ENCODE results near the gene SHH.

Gene SHH

DNA sequence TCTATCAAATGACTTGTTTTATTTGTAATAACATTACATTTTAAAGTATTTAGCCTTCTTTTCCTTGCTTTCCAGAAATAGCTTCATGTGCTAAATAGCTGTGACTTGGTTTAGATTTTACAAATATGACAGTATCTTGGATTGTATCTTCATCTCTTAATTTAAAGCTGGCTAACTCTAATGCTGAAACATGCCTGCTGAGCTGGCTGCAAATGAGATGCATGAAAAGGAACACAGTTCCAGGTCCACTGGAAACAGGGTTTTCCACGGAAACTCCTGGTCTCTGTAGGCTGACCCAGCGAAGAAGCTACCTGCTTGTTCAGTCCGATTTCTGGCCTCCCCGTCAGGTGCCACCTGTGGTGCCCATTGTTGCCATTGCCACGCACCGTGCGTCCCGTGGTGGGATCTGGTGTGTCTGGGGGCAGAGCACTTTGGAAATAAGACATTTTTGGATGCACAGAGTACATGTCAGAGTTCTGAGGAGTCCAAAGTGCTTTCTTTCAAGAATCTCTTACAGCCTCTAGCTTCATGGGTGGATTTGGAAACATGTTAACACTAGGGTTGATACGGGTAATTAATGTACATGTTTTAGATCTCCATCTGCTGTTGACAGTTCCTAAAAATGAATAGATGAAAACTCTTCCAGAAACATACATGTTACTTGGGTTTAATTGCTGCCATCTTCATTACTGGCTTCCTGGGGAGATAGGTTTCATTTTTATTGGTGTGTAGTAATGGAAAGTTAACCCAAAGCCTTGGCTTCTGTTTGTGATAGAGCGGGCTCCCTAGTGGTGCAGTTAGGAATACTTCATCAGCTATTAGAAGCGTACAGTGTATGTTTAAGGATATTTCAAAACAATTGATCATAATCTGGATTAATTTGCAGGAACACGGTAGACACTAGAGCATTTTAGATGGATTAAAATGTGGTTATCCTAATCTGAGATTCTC, 45.0 kb downstream of the SHH start:
- Histone ChIP-seq H3K4me3 (ENCODE audit: low read length) (no peak overlapping the region), H3K9ac (ENCODE audit: low read length) (no peak overlapping the region), H3K4me1 (ENCODE audit: control insufficient read depth, insufficient read depth, low read length) (no peaks in the 10 kb centered on the region), H3K27me3 (ENCODE audit: control insufficient read depth, insufficient read depth, low read length) (no peaks in the 10 kb centered on the region), H3K27ac (ENCODE audit: low read depth, low read length) (no peak overlapping the region), H3K36me3 (ENCODE audit: control insufficient read depth, insufficient read depth, low read length) (peaks cover 36% of the 10 kb centered on the region)

DNA sequence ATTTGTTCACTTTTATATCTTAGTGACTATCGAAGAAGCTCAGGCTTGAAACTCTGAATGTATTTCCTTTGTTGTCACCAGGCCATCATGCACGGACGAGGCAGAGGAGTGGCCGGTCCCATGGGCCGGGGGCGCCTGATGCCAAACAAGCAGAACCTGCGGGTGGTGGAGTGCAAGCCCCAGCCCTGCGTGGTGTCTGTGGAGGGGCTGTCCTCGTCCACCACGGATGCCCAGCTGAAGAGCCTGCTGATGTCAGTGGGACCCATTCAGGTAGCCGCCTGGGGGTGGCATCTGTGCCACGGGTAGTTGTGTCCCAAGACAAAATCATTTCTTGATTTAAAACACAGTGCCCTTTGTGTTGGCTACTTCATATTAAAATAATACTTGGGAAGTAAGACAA, 45.9 kb downstream of the SHH start:
- Histone ChIP-seq H3K27me3 (ENCODE audit: control insufficient read depth, insufficient read depth, low read length) (no peaks in the 10 kb centered on the region), H3K4me3 (ENCODE audit: low read length) (no peak overlapping the region), H3K9ac (ENCODE audit: low read length) (no peak overlapping the region), H3K36me3 (ENCODE audit: control insufficient read depth, insufficient read depth, low read length) (peaks cover 36% of the 10 kb centered on the region), H3K4me1 (ENCODE audit: control insufficient read depth, insufficient read depth, low read length) (no peaks in the 10 kb centered on the region), H3K27ac (ENCODE audit: low read depth, low read length) (no peak overlapping the region)

DNA sequence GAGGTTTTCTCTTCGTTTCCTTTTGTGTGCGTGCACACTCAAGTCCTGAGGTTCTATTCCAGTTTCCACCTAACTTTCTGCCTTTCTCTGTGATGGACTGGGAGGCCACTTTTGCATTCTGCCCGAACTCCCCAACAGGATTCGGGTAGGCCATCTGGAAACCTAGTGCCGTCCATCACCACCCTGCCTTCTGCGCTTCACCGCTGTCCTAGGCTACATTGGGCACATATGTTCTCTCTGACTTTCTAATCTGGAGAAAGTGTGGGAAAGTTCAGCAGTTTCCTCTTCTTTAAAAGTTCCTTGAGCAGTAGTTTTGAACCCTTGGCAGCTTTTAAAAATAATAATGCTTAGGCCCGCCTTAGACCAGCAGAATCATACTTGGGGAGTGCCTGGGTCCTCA, 46.8 kb downstream of the SHH start:
- no peak overlapping the region for H3K27ac ChIP-seq (ENCODE audit: low read depth, low read length)
- no peaks in the 10 kb centered on the region for H3K27me3 ChIP-seq (ENCODE audit: control insufficient read depth, insufficient read depth, low read length)
- H3K4me1 ChIP-seq (ENCODE audit: control insufficient read depth, insufficient read depth, low read length), result no peaks in the 10 kb centered on the region
- H3K9ac ChIP-seq (ENCODE audit: low read length), result no peak overlapping the region
- no peak overlapping the region for H3K4me3 ChIP-seq (ENCODE audit: low read length)
- H3K36me3 ChIP-seq (ENCODE audit: control insufficient read depth, insufficient read depth, low read length), result peaks cover 36% of the 10 kb centered on the region

DNA sequence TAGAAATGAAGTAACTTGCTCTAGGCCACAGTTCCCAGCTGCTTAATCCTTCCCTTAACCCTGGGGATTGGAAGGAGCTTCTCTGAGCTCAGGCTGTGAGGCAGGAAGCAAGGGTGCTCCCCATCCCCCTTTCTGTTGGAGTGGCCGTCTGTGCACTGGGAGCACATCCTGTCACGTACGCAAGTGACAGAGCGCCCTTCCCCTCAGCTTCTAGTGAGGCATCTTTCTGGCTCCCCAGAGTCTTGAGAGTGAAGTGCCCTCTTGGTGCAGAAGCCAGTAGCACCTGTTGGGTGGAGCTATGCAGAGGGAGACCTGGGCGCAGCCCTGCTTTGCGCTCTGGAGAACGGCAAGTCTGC, 47.8 kb downstream of the SHH start:
- H3K4me1 ChIP-seq (ENCODE audit: control insufficient read depth, insufficient read depth, low read length), result no peaks in the 10 kb centered on the region
- H3K27ac ChIP-seq (ENCODE audit: low read depth, low read length), result no peak overlapping the region
- no peak overlapping the region for H3K9ac ChIP-seq (ENCODE audit: low read length)
- peaks cover 30% of the 10 kb centered on the region for H3K36me3 ChIP-seq (ENCODE audit: control insufficient read depth, insufficient read depth, low read length)
- no peak overlapping the region for H3K4me3 ChIP-seq (ENCODE audit: low read length)
- no peaks in the 10 kb centered on the region for H3K27me3 ChIP-seq (ENCODE audit: control insufficient read depth, insufficient read depth, low read length)

DNA sequence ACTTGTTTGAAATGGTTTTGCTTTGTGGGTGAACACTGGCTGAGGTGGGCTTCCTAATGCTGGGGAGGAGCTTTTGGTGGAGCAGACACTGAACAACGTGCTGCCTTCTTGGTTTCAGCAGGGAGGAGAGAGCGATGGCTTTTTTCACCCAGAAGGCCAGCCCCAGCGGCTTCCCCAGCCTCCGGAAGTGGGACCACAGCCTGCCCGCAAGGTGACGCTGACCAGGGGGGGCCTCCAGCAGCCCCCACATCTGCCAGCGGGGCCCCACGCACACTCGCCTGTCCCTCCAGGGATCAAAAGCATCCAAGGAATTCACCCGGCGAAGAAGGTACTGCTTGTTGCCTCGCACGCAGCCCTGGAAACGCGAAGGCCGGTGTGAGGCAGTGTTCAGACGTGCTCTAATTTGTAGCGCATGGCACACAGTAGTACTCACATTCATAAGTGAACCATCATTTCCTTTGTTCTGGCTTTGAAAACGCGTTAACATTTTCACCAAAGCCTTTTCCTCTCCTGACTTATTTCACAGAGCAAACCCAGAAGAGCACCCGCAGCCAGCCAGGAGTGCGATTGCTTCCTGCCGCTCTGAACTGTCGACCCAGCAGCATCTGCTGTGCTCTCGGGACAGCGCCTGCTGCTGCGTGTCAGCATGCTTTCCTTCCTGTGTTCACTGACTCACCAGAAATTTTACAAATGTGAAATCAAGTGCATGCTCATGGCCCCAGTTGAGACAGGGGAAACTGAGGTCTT, 48.4 kb downstream of the SHH start:
- H3K27ac ChIP-seq (ENCODE audit: low read depth, low read length), result peak overlapping the region; percentile 0
- no peak overlapping the region for H3K9ac ChIP-seq (ENCODE audit: low read length)
- no peaks in the 10 kb centered on the region for H3K27me3 ChIP-seq (ENCODE audit: control insufficient read depth, insufficient read depth, low read length)
- peaks cover 26% of the 10 kb centered on the region for H3K36me3 ChIP-seq (ENCODE audit: control insufficient read depth, insufficient read depth, low read length)
- no peaks in the 10 kb centered on the region for H3K4me1 ChIP-seq (ENCODE audit: control insufficient read depth, insufficient read depth, low read length)
- no peak overlapping the region for H3K4me3 ChIP-seq (ENCODE audit: low read length)

DNA sequence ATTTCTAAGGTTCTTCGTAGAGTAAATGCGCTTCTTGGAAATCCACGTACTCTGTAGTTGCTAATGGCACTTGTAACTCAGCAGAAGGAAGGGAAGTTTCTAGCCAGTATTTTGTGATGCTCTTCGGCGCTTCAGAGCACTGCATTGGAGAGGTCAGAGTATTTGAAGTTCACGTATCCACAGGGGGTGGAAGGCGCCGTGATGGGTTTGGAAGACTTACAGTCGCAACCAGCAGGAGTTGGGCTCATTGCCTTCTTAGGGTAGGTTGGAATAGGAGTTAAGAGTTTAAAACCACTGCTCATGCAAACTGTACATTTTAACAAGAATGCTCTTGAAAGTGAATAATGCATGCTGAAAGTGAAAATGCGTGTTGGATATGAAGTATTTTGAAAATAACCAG, 49.1 kb downstream of the SHH start:
- Histone ChIP-seq H3K4me1 (ENCODE audit: control insufficient read depth, insufficient read depth, low read length) (no peaks in the 10 kb centered on the region), H3K4me3 (ENCODE audit: low read length) (no peak overlapping the region), H3K36me3 (ENCODE audit: control insufficient read depth, insufficient read depth, low read length) (peaks cover 26% of the 10 kb centered on the region), H3K9ac (ENCODE audit: low read length) (no peak overlapping the region), H3K27me3 (ENCODE audit: control insufficient read depth, insufficient read depth, low read length) (no peaks in the 10 kb centered on the region), H3K27ac (ENCODE audit: low read depth, low read length) (no peak overlapping the region)

DNA sequence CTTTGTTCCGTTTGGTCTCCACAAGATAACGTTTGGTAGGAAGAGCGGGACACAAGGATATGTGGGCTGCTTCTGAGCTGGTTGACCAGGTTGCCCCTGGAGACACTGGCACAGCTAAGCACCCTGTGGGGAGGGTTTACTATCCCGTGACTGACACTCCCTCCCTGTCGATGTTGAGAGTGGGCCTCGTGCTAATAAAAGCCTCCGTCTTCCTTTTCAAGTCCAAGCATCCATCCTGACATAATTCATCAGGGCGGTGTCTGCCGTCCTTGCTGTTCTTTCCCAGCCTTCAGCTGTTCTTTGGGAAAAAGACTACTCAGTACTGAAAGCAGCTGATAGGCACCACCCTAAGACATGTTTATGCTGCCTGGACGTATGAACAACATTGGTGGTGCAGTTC, 49.6 kb downstream of the SHH start:
- Histone ChIP-seq H3K27ac (ENCODE audit: low read depth, low read length) (no peak overlapping the region), H3K4me1 (ENCODE audit: control insufficient read depth, insufficient read depth, low read length) (no peaks in the 10 kb centered on the region), H3K36me3 (ENCODE audit: control insufficient read depth, insufficient read depth, low read length) (peaks cover 22% of the 10 kb centered on the region)

DNA sequence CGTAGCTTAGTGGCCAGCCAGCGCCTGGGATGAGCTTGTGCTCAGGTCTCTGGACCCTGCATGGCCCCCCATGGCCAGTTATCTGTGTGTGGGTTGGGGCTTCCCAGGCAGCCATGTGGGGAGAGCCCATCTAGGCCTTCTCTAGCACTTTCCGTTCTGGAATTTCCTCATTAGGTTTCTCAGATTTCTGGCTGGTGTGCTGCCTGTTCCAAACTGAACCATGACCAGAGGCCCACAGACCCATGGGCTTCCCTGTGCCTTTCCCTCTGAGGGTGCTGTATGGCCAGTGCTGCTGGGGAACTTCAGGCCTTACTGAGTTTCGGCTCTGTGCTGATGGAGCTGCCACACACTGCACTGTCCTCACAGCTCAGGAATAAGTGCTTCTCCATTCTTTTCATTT, 50.2 kb downstream of the SHH start:
- H3K4me1 ChIP-seq (ENCODE audit: control insufficient read depth, insufficient read depth, low read length), result no peaks in the 10 kb centered on the region
- no peaks in the 10 kb centered on the region for H3K27me3 ChIP-seq (ENCODE audit: control insufficient read depth, insufficient read depth, low read length)
- peaks cover 17% of the 10 kb centered on the region for H3K36me3 ChIP-seq (ENCODE audit: control insufficient read depth, insufficient read depth, low read length)
- no peak overlapping the region for H3K27ac ChIP-seq (ENCODE audit: low read depth, low read length)
- H3K9ac ChIP-seq (ENCODE audit: low read length), result no peak overlapping the region
- H3K4me3 ChIP-seq (ENCODE audit: low read length), result no peak overlapping the region

More for the DNA sequence above, 49.6 kb downstream of the SHH start:
- no peaks in the 10 kb centered on the region for H3K27me3 ChIP-seq (ENCODE audit: control insufficient read depth, insufficient read depth, low read length)
- no peak overlapping the region for H3K9ac ChIP-seq (ENCODE audit: low read length)
- H3K4me3 ChIP-seq (ENCODE audit: low read length), result no peak overlapping the region

DNA sequence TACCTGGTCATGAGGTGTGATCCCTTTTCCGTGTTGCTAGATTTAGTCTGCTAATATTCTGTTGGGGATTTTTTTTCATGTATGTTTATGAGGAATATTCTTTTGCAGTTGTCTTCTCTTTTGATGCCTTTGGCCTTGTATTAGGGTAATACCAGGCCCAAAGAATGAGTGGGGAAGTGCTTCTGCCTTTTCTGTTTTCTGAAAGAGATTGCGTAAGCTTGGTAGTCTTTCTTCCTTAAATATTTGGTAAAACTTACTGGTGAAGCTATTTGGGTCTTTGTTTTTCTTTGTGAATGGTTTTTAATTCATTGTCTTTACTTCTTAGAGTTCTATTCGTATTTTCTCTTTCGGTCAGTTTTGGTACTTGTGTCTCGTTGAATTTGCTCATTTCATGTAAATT, 51.1 kb downstream of the SHH start:
- H3K4me3 ChIP-seq (ENCODE audit: low read length), result no peak overlapping the region
- H3K27ac ChIP-seq (ENCODE audit: low read depth, low read length), result no peak overlapping the region
- H3K27me3 ChIP-seq (ENCODE audit: control insufficient read depth, insufficient read depth, low read length), result no peaks in the 10 kb centered on the region
- H3K4me1 ChIP-seq (ENCODE audit: control insufficient read depth, insufficient read depth, low read length), result no peaks in the 10 kb centered on the region
- peaks cover 15% of the 10 kb centered on the region for H3K36me3 ChIP-seq (ENCODE audit: control insufficient read depth, insufficient read depth, low read length)
- H3K9ac ChIP-seq (ENCODE audit: low read length), result no peak overlapping the region

DNA sequence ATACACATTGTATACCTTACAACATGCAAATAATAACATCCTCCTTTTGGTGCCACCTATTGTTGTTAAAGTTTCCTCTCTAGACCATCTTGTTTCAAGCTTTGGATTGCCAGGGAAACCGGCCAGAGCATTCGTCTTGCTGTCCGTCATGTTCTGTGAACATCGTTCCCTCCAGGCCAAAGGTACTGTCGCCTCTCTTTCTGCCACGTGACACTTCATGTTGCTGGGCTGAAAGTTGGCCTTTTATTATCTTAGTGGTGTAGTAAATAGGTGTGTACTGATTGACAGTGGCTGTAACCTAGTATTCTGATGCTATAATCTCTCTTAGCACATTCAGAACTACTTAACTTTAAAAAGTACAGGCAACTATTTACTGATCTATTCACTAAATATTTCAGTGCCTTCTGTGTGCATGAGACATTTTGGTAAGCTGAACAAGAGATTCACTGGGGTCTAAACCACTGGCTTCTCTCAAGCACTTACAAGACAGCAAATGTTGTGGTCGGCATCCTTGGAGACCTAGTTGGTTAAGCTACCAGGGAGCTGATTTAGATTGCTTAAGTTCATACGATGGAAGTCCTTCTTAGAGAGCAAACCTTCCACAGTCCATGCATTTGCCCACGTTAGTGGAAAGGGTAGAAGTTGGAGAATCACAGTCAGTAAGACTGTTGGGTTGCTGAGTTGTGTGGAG, 52.4 kb downstream of the SHH start:
- no peak overlapping the region for H3K9ac ChIP-seq (ENCODE audit: low read length)
- H3K4me1 ChIP-seq (ENCODE audit: control insufficient read depth, insufficient read depth, low read length), result no peaks in the 10 kb centered on the region
- H3K27me3 ChIP-seq (ENCODE audit: control insufficient read depth, insufficient read depth, low read length), result no peaks in the 10 kb centered on the region
- H3K27ac ChIP-seq (ENCODE audit: low read depth, low read length), result no peak overlapping the region
- H3K4me3 ChIP-seq (ENCODE audit: low read length), result no peak overlapping the region
- peaks cover 7% of the 10 kb centered on the region for H3K36me3 ChIP-seq (ENCODE audit: control insufficient read depth, insufficient read depth, low read length)

DNA sequence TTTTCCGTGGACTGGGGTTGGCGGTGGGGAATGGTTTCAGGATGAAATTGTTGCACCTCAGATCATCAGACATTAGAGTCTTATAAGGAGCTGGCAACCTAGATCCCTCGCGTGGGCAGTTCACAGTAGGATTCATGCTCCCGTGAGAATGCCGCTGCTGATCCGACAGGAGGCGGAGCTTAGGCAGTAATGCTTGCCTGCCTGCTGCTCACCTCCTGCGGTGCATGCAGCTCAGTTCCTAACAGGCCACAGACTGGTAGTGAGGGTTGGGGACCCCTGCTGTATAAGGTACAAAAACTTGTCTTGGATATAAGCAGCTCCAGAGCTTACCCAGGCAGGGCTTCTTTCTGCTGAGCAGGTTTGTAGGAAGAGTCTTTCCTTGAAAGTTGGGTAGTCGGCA, 53.9 kb downstream of the SHH start:
- Histone ChIP-seq H3K9ac (ENCODE audit: low read length) (no peak overlapping the region), H3K4me3 (ENCODE audit: low read length) (no peak overlapping the region), H3K27ac (ENCODE audit: low read depth, low read length) (no peak overlapping the region), H3K4me1 (ENCODE audit: control insufficient read depth, insufficient read depth, low read length) (no peaks in the 10 kb centered on the region), H3K27me3 (ENCODE audit: control insufficient read depth, insufficient read depth, low read length) (no peaks in the 10 kb centered on the region), H3K36me3 (ENCODE audit: control insufficient read depth, insufficient read depth, low read length) (no peaks in the 10 kb centered on the region)

DNA sequence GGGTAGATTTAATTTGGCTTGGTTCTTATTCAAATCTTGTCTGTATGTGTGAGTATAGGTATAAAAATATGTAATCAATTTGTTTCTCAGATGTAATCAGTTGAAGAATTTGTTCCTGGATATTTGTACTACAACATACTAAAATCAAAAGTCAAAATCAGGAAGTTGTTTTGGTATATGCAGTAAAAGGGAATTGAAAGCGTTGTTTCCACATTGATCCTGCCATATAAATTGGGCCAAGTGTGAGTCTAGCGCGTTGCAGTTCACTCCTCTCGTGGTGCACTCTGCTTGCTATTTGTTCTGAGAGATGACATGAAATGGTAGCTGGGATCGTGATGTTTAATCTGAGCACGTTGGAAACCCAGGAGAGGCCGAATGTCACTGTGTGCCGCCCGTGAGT, 55.9 kb downstream of the SHH start:
- Histone ChIP-seq H3K4me3 (ENCODE audit: low read length) (no peak overlapping the region), H3K27ac (ENCODE audit: low read depth, low read length) (no peak overlapping the region), H3K4me1 (ENCODE audit: control insufficient read depth, insufficient read depth, low read length) (peaks cover 5% of the 10 kb centered on the region), H3K36me3 (ENCODE audit: control insufficient read depth, insufficient read depth, low read length) (no peaks in the 10 kb centered on the region), H3K9ac (ENCODE audit: low read length) (no peak overlapping the region), H3K27me3 (ENCODE audit: control insufficient read depth, insufficient read depth, low read length) (no peaks in the 10 kb centered on the region)
